Stimulated activated naive B cell treated with anti-CD40 and anti-IgM and Interleukin-4, amounts not matched to agents 10 μg/mL and 1 μg/mL and 100 μg/mL, for 72 hours (primary cell): Measurements from ENCODE around the gene MRPL14.

Experiments
- ATAC-seq, 2 donors: fragments of 150-1000 bp; cut with Tn5 transposase; replicated peaks; 2 replicates each; pipeline ENCODE4 v1.10.0; 2021; ENCODE audit warnings: moderate library complexity in 1 of 2
- DNase-seq: peaks from one replicate; pipeline ENCODE4 v3.0.0; 2021
- H3K27ac Mint-ChIP-seq: one replicate; pipeline ENCODE4 v1.8.0; 2022; ENCODE audit warnings: mild to moderate bottlenecking, mixed read lengths
- H3K27me3 Mint-ChIP-seq, 2 donors: one replicate each; pipeline ENCODE4 v1.8.0; 2022; ENCODE audit warnings: mixed read lengths in 2 of 2
- H3K36me3 Mint-ChIP-seq, 2 donors: one replicate each; pipeline ENCODE4 v1.8.0; 2022; ENCODE audit warnings: mixed read lengths in 2 of 2, mild to moderate bottlenecking in 1 of 2
- H3K4me1 Mint-ChIP-seq, 2 donors: one replicate each; pipeline ENCODE4 v1.8.0; 2022; ENCODE audit warnings: mixed read lengths in 2 of 2, mild to moderate bottlenecking in 1 of 2
- H3K4me3 Mint-ChIP-seq, 2 donors: one replicate each; pipeline ENCODE4 v1.8.0; 2022; ENCODE audit warnings: mild to moderate bottlenecking in 2 of 2, mixed read lengths in 2 of 2, moderate library complexity in 1 of 2
- H3K9me3 Mint-ChIP-seq, 2 donors: one replicate each; pipeline ENCODE4 v1.8.0; 2022; ENCODE audit warnings: mixed read lengths in 2 of 2, mild to moderate bottlenecking in 1 of 2

MRPL14 gene

DNA sequence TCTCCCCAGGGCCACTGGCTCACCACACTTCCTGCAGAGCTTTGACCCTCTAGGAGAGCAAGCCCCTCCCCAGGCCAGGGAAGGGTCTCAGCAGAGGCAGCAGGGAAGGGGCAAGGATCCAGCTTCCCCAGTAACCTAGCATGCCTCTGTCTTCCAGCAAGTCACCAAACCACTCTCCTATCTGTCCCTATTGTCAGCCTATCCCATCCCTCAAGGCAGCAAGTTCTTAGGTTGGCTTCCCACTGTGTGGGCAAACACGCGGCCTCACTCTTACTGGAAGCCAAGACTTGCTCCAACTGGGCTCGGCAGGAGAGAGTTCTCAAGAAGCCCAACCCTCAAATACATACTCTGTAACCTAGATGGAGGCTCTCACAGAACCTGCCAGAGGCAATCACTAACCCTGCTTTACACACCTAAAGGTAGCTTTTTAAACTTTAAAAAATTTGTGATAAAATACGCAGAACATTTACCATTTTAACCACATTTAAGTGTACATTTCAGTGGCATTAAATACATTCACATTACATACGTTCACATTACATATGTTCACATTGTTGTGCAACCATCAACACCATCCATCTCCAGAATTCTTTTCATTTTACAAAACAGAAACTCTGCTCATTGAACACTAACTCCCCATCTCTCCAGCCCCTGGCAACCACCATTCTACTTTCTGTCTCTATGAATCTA is 58.5 kb downstream of the MRPL14 start:
- H3K27me3 Mint-ChIP-seq: peaks cover 46 to 56% of the 10 kb centered on the region in 2 donors
- no peaks in the 10 kb centered on the region for H3K36me3 Mint-ChIP-seq
- H3K4me1 Mint-ChIP-seq: peaks cover 22 to 27% of the 10 kb centered on the region in 2 donors
- no peak overlapping the region for H3K27ac Mint-ChIP-seq
- H3K4me3 Mint-ChIP-seq: no peak overlapping the region
- no peaks in the 10 kb centered on the region for H3K9me3 Mint-ChIP-seq
- DNase-seq: no peak
- ATAC-seq: no peak

DNA sequence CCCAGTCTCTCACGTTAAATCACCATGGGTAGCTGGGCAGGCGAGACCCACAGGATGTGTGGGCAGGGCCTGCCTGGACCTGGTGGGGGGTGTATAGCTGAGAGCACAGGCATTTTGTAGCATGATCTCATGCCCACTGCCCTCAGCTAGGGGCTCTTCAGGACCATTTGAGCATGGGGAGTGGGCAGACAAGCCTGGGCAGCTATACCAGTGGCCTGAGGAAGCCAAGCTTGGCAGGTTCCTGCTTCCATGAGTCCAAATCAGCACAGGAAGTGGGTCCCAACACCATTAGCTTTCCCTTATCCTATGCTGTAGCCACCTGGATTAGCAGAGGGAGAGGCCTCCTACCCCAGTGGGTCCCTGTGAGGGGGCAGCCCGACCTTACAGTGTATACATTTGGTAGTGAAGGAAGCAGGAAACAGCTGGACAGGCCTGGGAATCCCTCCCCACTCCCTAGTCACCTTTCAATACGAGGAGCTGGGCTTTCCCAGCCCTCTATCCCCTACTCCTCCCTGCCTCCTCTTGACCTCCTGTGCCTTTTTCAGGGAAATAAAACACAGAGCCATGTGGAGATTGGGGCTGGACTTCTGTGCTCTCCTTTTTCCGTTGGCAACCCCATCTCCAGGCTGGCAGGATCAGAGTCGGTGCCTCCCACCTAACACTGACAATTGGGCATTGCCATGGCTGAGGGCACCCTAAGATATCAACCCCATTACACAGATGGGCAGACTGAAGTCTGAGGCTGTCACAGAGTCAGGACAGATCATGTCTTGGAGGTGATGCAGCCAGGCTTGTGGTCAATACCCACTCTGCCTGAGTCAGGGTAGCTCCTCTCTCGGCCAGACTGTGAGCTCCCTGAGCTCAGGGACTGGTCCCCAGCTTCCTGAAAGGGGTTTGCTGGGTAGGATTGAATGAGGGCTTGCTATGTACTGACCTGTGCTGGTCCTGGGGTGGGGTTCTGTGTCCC is 59.8 kb downstream of the MRPL14 start:
- H3K9me3 Mint-ChIP-seq: no peaks in the 10 kb centered on the region
- H3K4me3 Mint-ChIP-seq: no peak overlapping the region
- no peak for ATAC-seq
- peaks cover 42 to 53% of the 10 kb centered on the region in 2 donors for H3K27me3 Mint-ChIP-seq
- H3K4me1 Mint-ChIP-seq: peaks cover 21 to 27% of the 10 kb centered on the region in 2 donors
- no peaks in the 10 kb centered on the region for H3K36me3 Mint-ChIP-seq
- DNase-seq: no peak
- H3K27ac Mint-ChIP-seq: no peak overlapping the region

DNA sequence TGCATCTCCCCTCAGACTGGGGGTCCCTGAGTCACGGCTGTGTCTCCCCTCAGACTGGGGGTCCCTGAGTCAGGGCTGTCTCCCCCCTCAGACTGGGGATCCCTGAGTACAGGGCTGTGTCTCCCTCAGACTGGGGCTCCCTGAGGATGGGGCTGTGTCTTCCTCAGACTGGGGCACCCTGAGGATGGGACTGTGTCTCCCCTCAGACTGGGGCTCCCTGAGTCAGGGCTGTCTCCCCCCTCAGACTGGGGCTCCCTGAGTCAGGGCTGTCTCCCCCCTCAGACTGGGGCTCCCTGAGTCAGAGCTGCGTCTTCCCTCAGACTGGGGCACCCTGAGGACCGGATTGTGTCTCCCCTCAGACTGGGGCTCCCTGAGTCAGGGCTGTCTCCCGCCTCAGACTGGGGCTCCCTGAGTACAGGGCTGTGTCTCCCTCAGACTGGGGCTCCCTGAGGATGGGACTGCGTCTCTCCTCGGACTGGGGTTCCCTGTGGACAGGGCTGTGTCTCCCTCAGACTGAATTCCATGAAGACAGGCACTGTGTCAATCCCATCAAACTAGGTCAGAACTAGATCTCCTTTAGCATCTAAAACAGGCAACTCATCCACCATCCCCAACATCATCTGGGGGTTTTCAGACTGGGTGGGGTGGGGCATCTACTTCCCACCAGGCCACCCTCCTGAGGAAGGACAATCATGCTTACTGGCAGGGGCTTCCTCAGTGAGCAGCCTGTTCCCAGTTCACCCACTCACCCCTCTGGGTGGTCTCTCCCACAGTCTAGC is 60.7 kb downstream of the MRPL14 start:
- H3K27me3 Mint-ChIP-seq: peaks cover 39 to 45% of the 10 kb centered on the region in 2 donors
- no peak for ATAC-seq
- no peak overlapping the region for H3K4me3 Mint-ChIP-seq
- peak overlapping the region; percentile 6 for H3K27ac Mint-ChIP-seq
- H3K9me3 Mint-ChIP-seq: no peaks in the 10 kb centered on the region
- peaks cover 21 to 27% of the 10 kb centered on the region in 2 donors for H3K4me1 Mint-ChIP-seq
- H3K36me3 Mint-ChIP-seq: no peaks in the 10 kb centered on the region
- DNase-seq: no peak

DNA sequence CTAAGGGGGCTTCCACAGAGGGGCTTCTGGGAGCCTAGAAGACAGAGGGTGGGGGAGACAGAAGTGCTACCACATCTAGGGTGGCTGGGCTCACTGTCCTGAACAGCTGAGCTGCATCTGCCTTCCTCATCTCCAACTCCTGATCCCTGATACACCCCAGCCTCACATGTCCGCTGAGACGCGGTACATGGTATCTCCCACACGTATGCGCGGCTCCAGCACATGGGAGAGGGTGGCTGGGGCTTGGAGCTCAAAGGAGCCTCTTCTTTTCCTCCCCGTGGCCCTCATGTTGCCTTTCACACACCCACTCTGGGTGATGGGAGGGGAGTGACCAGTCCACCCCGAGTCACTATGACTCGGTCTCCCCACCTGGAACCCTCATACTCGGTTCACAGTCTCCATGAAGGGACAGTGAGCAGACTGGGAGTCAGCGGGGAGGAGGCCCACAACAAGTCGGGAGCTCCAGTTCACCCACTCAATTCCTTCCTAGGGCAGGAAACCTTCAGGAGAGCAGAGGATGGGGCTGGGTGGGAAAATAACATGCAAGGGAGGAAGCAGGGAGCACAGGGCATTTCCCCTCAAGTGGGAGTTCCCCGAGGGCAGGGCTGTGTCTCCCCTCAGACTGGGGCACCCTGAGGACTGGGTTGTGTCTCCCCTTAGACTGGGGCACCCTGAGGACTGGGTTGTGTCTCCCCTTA is 61.7 kb downstream of the MRPL14 start:
- no peak overlapping the region for H3K27ac Mint-ChIP-seq
- peaks cover 32 to 35% of the 10 kb centered on the region in 2 donors for H3K27me3 Mint-ChIP-seq
- ATAC-seq: no peak
- H3K4me1 Mint-ChIP-seq: peaks cover 21 to 27% of the 10 kb centered on the region in 2 donors
- no peak for DNase-seq
- H3K36me3 Mint-ChIP-seq: no peaks in the 10 kb centered on the region
- H3K9me3 Mint-ChIP-seq: no peaks in the 10 kb centered on the region
- H3K4me3 Mint-ChIP-seq: no peak overlapping the region

DNA sequence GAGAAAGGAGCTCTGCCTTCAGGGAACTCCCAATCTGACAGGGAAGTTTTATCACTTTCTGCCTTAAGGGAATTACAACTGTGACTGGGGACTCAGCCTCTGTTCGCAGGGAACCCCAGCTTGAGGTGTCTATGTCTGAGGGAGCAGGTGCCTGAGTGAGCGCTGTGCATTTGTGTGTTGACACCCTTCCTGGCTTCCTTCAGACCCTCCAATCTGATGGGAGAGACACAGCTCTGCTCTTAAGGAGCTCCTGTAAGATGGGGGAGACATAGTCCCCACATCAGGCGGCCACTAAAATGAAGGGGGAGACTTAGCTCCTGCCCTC is 62.3 kb downstream of the MRPL14 start:
- ATAC-seq (no peak), DNase-seq (no peak)
- H3K4me3 Mint-ChIP-seq: no peak overlapping the region
- peaks cover 3% of the 10 kb centered on the region in 2 donors for H3K9me3 Mint-ChIP-seq
- peaks cover 21 to 27% of the 10 kb centered on the region in 2 donors for H3K4me1 Mint-ChIP-seq
- peaks cover 3% of the 10 kb centered on the region in 2 donors for H3K36me3 Mint-ChIP-seq
- peaks cover 28 to 33% of the 10 kb centered on the region in 2 donors for H3K27me3 Mint-ChIP-seq
- peak overlapping the region; percentile 87 for H3K27ac Mint-ChIP-seq

DNA sequence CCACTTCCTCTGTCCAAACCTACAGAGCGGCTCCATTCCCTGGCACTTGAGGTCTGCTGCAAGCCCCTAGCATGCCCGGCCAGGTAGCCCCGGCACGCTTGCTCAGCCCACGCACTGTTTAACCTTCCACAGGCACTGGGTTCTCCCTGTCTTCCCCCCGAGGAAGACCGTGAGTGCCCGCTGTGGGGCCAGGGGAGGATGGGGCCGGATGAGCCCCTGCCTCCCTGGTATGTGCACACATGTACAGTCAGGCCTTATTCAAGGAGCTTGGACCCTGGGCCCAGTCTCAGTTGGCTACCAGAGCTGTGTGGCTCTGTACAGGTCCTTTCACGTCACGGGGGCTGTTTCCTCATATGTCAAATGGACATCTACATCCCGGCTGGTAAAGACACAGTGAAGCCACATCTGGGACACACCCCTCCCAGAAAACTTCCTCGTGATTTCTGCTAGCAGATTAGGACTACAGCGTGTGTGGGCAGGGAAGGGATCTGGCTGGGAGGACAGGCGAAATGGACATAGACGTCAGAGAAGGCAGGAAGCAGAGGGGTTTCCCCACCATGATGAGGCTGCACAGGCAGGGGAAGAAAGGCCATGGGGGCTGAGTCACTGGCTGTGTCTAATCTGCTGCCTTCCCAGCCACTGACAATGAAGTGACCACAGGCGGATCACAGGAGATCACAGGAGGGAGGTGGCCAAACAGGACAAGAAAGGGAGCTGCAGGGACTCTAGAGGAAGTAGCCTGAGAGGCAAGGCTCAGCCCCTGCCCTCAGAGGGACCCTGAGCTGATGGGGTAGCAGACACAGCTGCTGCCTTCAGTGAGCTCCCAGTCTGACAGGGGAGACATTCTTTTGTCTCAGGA is 62.9 kb downstream of the MRPL14 start:
- ATAC-seq (peak; percentile 75 to 82), DNase-seq (no peak)
- H3K4me3 Mint-ChIP-seq: peak overlapping the region in 1 of 2 donors; percentile 3
- H3K27ac Mint-ChIP-seq: peak overlapping the region; percentile 87
- peaks cover 5 to 9% of the 10 kb centered on the region in 2 donors for H3K36me3 Mint-ChIP-seq
- peaks cover 28 to 34% of the 10 kb centered on the region in 2 donors for H3K27me3 Mint-ChIP-seq
- peaks cover 5 to 7% of the 10 kb centered on the region in 2 donors for H3K9me3 Mint-ChIP-seq
- peaks cover 22 to 27% of the 10 kb centered on the region in 2 donors for H3K4me1 Mint-ChIP-seq

DNA sequence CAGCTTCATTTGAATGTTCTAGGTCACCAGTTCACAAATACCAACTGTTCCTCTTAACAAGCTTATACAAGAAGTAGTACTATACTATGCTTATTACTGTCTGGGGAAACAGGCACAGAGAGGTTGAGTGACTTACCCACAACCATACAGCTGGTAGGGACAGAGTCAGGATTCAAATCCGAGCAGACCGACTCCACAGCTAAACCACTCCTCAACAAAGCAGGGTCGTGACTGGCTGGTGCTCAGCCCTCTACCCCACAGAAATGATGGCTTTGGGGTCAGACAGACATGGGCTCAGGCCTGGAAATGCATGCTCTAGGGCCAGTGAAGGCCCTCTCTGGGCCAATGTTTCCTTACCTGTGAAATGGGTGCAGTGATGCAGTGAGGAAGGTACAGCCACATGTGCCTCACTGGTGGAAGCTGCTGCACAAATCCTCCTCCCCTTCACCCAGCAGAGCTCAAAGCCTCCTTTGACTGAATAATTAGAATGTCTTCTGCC is 63.6 kb downstream of the MRPL14 start:
- peaks cover 5 to 8% of the 10 kb centered on the region in 2 donors for H3K9me3 Mint-ChIP-seq
- DNase-seq (no peak), ATAC-seq (peak; percentile 52 to 63)
- H3K4me1 Mint-ChIP-seq: peaks cover 29 to 34% of the 10 kb centered on the region in 2 donors
- peaks cover 30 to 34% of the 10 kb centered on the region in 2 donors for H3K27me3 Mint-ChIP-seq
- H3K27ac Mint-ChIP-seq: no peak overlapping the region
- peaks cover 5 to 13% of the 10 kb centered on the region in 2 donors for H3K36me3 Mint-ChIP-seq
- no peak overlapping the region for H3K4me3 Mint-ChIP-seq
